ENCODE measurements around the gene PMEL.
"Not testable (repeated sequence)": the region's sequence is repeated elsewhere in the genome, so short reads cannot be mapped to it uniquely, and the experiment has no call there.

The PMEL gene

GRCh38 chr12:55965941-55966407 lies at the start of gene PMEL:
TSS of gene PMEL (minus strand) at chr12:55966042. CDS start at chr12:55966011, 31 bp downstream.
- peak; percentile 72 for DNase-seq

DNA sequence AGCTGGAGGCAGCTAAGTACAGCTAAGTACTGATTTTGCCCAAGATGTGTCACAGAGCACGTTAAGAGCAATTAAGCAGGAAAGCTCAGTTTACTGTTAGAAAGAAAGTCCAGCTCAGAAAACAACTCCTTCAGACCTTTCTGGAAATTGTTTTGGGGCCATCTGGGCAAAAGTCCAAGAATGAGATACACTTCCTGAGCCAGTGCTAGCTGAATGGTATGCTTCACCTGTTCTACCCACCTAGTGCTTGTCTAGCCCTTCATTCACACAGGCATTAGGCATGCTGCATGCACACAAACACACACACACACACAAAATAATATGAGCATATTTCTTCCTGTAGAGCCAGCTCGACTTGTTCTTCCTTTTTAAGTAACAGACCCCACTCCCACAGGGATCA lies 48.4 kb upstream of the PMEL start:
- DNase-seq: no peak

- no peak for DNase-seq
Observed at GRCh38 chr12:56013482-56013881, 47.6 kb upstream of the PMEL start.

DNA sequence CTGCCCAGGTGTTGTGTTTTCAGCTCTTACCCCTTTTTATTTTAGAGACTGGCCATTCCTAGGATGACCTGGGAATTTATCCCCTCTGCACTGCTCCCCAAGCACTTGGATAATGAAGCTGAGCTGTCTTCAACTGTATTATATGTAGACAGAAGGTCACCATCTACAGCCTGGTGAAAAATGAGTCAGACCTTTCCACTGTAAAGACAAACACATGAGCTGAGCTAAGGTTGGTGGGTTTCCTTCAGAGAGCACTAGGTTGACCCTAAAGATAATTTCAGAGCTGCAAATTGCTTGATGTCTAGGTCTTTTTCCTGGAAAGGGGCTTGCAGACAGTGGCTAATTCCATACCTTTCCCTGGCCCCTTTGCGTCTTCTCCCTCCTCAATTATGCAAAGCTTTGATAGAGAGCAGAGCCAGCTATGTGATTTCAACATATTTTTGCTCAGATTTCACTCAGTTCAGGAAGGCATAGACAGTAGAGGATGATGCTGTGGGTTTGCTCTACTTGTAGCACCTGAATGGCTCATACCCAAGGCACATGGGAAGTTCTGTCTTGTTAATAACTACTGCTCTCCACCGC lies 45.8 kb upstream of the PMEL start:
- no peak for DNase-seq

- DNase-seq: no peak
Observed at GRCh38 chr12:56010111-56010570, 44.3 kb upstream of the PMEL start.

DNA sequence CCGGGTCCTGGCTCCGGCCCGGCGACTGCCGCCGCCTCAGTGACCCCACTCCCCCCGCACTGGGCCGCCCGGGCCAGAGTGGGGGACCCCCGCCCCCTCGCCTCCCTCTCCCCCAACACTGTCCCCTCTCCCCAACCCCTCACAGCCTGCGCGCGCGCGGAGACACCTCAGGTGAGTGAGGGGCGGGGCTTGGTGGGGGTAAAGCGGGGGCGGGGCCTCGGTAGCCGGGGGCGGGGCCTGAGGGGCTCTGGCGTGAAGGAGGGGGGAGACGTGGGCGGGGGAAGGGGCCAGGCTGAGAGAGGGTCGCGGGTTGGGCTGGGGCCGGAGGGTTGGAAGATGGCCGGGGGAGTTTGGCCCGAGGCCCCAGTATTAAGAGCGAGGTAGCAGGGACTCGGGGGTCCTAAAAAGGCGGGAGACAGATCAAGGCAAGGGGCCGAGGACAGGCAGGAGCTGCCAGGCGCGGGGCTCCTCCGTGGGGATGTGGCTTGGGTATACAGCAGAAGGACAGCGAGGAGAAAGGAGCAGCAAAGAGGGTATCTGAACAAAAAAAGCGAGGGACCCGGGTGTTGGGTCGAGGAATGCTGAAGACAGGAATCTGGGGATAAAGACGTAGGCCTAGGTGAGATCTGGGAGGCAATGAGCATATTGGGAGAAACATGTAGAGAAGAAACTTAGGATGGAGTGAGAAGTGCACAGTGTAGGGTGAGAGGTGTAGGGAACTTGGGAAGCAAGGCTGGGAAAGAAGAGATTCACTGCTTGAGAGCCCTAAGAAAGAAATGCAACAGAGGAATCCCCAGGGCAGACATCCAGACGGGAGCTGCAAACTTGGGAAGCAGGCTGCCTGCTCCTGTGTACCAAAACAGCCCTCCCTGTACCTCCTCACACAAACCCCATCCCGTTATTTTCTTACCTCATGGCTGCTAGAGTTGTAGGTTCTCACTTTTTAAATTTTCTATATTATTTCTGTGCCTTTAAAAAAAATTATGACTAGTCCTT lies 42.0 kb upstream of the PMEL start:
- peak; percentile 39 for DNase-seq

- DNase-seq: no peak
Observed at GRCh38 chr12:56004211-56004610, 38.4 kb upstream of the PMEL start.

DNA sequence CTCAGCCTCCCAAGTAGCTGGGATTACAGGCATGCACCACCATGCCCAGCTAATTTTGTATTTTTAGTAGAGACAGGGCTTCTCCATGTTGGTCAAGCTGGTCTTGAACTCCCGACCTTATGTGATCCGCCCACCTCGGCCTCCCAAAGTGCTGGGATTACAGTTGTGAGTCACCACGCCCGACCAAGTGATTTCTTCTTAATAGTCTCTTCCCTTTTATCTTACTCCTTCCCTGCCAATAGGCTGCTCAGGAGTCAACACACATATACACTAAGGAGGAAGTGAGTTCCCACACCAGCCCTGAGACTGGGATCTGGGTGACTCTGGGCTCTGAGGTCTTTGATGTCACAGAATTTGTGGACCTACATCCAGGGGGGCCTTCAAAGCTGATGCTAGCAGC lies 37.5 kb upstream of the PMEL start:
- DNase-seq: not testable (repeated sequence)

DNA sequence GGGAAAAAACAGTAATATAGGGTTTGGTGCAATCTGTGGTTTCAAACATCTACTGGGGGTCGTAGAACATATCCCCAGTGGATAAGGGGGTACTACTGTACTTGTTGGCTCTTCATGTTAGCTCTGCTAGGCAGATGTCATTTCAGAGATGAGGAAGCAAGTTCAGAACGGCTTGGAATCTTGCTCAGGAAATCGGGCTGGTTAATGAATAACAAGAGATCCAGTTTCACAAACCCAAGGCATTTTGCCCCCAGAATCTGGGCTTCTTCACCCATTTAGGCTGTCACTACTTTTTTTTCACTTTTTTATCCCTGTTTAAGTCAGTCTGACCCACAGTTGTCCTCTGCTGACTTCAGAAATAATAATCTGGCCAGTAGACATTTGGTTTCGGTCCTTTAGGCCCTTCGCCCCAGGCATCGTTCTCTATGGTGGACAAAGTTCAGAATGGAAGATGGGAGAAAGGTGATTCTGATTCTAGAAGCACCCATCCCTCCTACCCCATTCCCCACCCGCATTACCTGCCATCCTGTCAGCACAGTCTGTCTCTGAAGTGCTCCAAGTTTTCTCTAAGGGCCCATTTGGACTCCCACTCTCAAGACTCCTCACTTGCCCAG lies 35.8 kb upstream of the PMEL start:
- DNase-seq: no peak

DNA sequence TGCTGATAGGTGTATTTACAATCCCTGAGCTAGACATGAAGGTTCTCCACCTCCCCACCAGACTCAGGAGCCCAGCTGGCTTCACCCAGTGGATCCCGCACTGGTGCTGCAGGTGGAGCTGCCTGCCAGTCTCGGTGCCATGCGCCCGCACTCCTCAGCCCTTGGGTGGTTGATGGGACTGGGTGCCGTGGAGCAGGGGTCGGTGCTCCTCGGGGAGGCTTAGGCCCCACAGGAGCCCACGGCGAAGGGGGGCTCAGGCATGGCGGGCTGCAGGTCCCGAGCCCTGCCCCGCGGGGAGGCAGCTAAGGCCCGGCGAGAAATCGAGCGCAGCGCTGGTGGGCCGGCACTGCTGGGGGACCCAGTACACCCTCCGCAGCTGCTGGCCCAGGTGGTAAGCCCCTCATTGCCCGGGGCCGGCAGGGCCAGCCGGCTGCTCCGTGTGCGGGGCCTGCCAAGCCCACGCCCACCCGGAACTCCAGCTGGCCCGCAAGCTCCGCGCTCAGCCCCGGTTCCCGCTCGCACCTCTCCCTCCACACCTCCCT lies 34.2 kb upstream of the PMEL start:
- DNase-seq: not testable (repeated sequence)

DNA sequence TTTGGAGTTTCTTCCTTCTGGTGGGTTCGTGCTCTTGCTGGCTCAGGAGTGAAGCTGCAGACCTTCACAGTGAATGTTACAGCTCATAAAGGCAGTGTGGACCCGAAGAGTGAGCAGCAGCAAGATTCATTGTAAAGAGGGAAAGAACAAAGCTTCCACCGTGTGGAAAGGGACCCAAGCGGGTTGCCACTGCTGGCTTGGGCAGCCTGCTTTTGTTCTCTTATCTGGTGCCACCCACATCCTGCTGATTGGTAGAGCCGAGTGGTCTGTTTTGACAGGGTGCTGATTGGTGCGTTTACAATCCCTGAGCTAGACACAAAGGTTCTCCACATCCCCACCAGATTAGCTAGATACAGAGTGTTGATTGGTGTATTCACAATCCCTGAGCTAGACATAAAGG lies 33.7 kb upstream of the PMEL start:
- DNase-seq: not testable (repeated sequence)

GRCh38 chr12:55997535-55997859 lies 31.7 kb upstream of the PMEL start:
- DNase-seq: no peak

GRCh38 chr12:55996715-55997534 lies 31.1 kb upstream of the PMEL start, which contains the start of gene SUOX:
TSS of gene SUOX (plus strand) at chr12:55997276. CDS start at chr12:56002222, 4,946 bp downstream.
- peak; percentile 93 for DNase-seq

DNA sequence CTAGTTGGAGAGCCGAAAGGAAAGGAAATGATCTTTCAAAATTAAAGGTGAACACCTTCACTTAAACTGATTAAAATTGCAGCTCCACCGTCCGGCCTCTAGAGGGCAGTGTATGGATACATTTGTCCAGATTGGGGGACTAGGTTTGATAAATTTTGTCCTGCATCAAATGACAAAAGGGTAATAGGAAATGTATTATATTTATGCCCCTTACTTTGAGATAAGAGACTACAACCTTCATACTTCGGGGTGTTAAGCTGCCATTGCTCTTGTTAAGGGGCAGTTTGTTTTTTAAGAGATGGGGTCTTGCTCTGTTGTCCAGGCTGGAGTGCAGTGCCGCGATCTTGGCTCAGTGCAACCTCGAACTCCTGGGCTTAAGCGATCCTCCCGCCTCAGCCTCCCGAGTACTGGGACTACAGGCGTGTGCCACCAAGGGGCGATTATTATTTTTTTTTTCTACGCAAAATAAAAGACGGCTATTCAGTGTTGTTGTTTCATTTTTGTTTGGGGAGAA lies 30.4 kb upstream of the PMEL start:
- DNase-seq: peak; percentile 76

DNA sequence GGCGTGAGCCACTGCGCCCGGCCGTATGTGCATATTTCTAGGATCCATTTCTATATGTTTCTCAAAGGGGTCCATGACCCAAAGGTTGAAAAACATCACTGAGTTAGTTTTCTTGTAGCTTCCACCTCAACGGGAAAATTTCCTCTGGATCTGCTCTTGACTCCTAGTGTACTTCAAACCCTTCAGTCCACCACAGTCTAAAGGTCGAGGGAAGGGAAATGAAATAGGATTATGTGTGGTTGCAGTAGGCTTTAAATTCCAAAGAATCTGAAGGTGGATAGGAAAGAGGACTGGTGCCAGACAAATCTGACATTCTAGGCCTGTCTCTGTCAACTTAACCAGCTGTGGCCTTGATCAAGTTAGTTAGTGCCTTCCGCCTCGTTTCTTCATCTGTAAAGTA lies 29.5 kb upstream of the PMEL start:
- DNase-seq: no peak

- no peak for DNase-seq
Observed at GRCh38 chr12:55993230-55993853, 27.5 kb upstream of the PMEL start.

DNA sequence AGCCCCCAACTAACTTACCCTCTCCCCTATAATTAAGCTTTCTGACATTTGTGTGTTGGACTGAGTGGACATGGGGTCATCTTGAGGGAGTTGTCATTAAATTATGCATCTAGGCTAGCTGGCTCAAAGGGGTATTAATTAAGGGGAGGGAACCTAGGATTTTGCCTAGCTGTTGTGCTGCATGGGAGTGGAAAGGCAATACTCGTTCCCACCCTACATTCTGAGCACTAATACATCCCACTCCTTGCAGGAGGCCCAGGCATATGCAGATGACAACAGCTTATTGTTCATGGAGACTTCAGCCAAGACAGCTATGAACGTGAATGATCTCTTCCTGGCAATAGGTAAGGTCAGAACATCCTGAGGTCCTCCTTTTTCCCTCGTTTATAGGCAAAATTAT lies 25.3 kb upstream of the PMEL start:
- no peak for DNase-seq

- not testable (repeated sequence) for DNase-seq
Observed at GRCh38 chr12:55985976-55986375, 20.1 kb upstream of the PMEL start.

DNA sequence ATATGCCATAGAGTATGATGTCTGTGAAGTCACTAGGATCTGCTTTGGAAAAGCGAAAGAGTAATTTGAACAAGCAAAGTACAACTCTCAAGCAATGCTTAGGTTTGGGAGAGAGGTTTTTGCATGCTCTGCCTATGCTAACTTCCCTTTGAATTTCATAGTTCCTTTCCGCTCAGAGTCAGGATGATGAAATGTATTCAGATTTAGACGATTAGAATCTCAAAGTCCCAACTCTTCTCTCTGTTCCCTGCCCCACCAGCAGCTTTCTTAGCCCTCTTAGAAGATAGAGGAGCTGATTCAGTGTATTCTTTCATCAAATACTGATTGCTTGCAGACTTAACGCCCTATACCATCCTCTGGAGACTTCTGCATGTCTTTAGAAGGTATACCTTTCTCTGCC lies 19.5 kb upstream of the PMEL start:
- DNase-seq: no peak

GRCh38 chr12:55984861-55985260 lies 19.0 kb upstream of the PMEL start:
- no peak for DNase-seq

DNA sequence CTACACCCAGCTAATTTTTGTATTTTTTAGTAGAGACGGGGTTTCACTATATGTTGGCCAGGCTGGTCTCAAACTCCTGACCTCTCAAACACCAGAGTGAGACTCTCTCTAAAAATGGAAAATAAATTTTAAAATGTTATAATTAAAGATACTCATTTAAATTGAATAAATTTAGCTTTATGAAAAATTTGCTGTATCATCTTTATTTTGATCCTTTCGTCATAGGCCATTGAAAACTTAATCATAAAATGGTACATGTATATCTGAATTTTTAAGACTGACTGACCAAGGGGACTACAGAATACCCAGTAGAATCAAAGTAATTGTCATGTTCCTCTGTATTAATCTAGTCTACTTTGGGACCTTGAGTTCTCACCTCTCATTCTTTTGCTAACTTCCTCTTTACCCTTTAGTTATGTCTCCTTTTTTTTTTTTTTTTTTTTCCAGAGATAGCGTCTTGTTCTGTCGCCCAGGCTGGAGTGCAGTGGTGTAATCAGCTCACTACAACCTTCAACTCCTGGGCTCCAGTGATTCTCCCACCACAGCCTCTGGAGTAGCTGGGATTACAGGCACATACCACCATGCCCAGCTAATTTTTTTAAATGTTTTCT lies 17.5 kb upstream of the PMEL start:
- DNase-seq: no peak
